Kidney (tissue), 14 donors: Measurements from ENCODE around the gene NTN4. TPM values are rescaled to one million over a fixed set of nuclear protein-coding genes. Genes with fewer than 3 reads are reported as not detected.

ENCODE experiments used
- DNase-seq, 5 donors: peaks; one replicate each; pipeline ENCODE4 v3.0.0-alpha.2; 2013 to 2020
- FAIRE-seq: peaks from 2 replicates; lab custom pipeline; 2012; peaks lifted over from hg19 to GRCh38; lab: Jason Lieb, UNC
- H3K27ac ChIP-seq, 2 donors: one replicate each; pipeline ENCODE4 v1.7.0; 2013; ENCODE audit warnings: low read depth in 2 of 2, low read length in 2 of 2, inconsistent platforms in 1 of 2
- H3K27me3 ChIP-seq: one replicate; pipeline ENCODE4 v1.7.1; 2013; ENCODE audit warnings: low read length, inconsistent platforms; ENCODE audit not compliant: control insufficient read depth, insufficient read depth
- H3K36me3 ChIP-seq, 3 donors: one replicate each; pipeline versions ENCODE4 v1.7.0 to v1.7.1; 2013; ENCODE audit warnings: low read length in 3 of 3, control low read depth in 1 of 3, inconsistent platforms in 1 of 3; ENCODE audit not compliant: insufficient read depth in 3 of 3, control insufficient read depth in 2 of 3
- H3K4me1 ChIP-seq, 3 donors: one replicate each; pipeline versions ENCODE4 v1.7.0 to v1.7.1; 2013; ENCODE audit warnings: low read length in 3 of 3, inconsistent platforms in 1 of 3, low read depth in 1 of 3; ENCODE audit not compliant: control insufficient read depth in 2 of 3, insufficient read depth in 2 of 3
- H3K4me3 ChIP-seq, 3 donors: one replicate each; pipeline versions ENCODE4 v1.7.0 to v1.8.1; 2013; ENCODE audit warnings: low read length in 3 of 3, control low read depth in 1 of 3, inconsistent platforms in 1 of 3
- H3K9ac ChIP-seq, 3 donors: one replicate each; pipeline versions ENCODE4 v1.7.0 to v1.7.1; 2013; ENCODE audit warnings: low read length in 3 of 3, control low read depth in 1 of 3, inconsistent platforms in 1 of 3
- H3K9me3 ChIP-seq, 3 donors: one replicate each; pipeline versions ENCODE4 v1.7.0 to v1.7.1; 2013; ENCODE audit warnings: low read length in 3 of 3, control low read depth in 1 of 3, inconsistent platforms in 1 of 3; ENCODE audit not compliant: control insufficient read depth in 2 of 3, insufficient read depth in 1 of 3
- CTCF ChIP-seq: IDR thresholded peaks from 3 replicates; pipeline ENCODE4 v1.5.1; 2012; ENCODE audit warnings: mild to moderate bottlenecking, moderate library complexity, borderline replicate concordance; ENCODE audit not compliant: insufficient read depth; ENCODE audit errors: extremely low read depth
- intact Hi-C: fragments of 100-400 bp; cut with DNase I; formaldehyde crosslinking; loops from one replicate; pipeline ENCODE4 v1.11.1; 2022
- polyA plus RNA-seq: library from polyadenylated mRNA; stranded (reverse); fragments of 350-450 nt; fragmentation: Illumina TruSeq; extraction: RNeasy Lipid Tissue Mini Kit (QIAGEN cat#74804); gene quantifications from one replicate; pipeline ENCODE4 v1.2.3, GENCODE V29; 2014; ENCODE audit warnings: low read depth, low replicate concordance; ENCODE audit not compliant: insufficient read depth
- total RNA-seq: library from RNA; stranded (reverse); fragmentation: NEBNext Ultra II Directional; extraction: Animal tissue kit (Norgen Biotek cat#: 25700); gene quantifications from one replicate; pipeline ENCODE4 v1.2.1, GENCODE V29; 2021
- donor health status: control.
- donor health status: control.
- donor health status: control.
- donor health status: control.
- donor health status: control.
- donor health status: DM: yes; HTN: yes; CAD: no.
- donor health status: Normal renal cell carcinoma (clear cell type).

Gene NTN4
- total and polyA plus RNA-seq, 2 donors from 2014 or later = 71.0 to 83.2 TPM

- Histone ChIP-seq H3K9ac (no peak overlapping the region), H3K27ac (no peak overlapping the region), H3K27me3 (no peaks in the 10 kb centered on the region), H3K4me1 (peaks cover 0 to 4% (median 0%) of the 10 kb centered on the region in 3 donors), H3K4me3 (no peak overlapping the region), H3K36me3 (peaks cover 0 to 4% (median 0%) of the 10 kb centered on the region in 3 donors), H3K9me3 (no peaks in the 10 kb centered on the region)
- DNase-seq = no peak
- intact Hi-C loops = no loop called here
- no peak for FAIRE-seq
- TF ChIP-seq CTCF = no peak
These were observed 22.9 kb downstream of the NTN4 start for GRCh38 chr12:95767703-95768102.

DNA sequence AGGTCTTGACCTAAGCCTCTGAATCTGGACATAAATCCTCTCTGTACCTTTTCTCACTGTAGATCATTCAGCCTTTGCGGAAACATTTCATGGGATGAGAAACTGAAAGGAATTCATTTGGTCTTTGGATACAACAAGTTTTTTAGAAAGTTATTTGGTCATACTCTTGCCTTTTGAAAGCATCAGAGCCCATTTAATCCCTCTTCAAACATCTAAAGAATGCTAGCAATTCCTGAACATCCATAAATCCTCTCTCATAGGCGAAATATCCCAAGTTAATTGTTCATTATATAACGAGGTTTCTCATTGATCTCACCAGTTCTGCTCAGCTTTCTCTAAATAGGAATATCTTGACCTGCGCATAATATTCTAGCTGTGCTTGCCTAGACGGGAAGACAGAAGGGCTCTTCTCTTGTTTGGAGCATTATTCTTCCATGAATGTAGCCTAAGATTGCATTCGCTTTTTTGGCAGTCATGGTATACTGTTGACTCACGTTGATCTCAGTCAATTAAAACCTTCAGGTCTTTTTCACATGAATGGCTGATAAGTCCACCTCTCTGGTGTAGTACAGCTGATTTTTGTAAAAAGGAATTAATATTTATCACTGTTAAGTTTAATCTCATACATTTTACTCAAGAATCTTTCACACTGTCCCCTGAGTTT, 24.1 kb downstream of the NTN4 start:
- Histone ChIP-seq H3K27me3 (no peaks in the 10 kb centered on the region), H3K4me1 (peaks cover 0 to 4% (median 0%) of the 10 kb centered on the region in 3 donors), H3K9ac (no peak overlapping the region), H3K9me3 (no peaks in the 10 kb centered on the region), H3K36me3 (peaks cover 0 to 1% (median 0%) of the 10 kb centered on the region in 3 donors), H3K4me3 (no peak overlapping the region), H3K27ac (no peak overlapping the region)
- no peak for TF ChIP-seq CTCF
- FAIRE-seq (no peak), DNase-seq (no peak)
- intact Hi-C loops = no loop called here

DNA sequence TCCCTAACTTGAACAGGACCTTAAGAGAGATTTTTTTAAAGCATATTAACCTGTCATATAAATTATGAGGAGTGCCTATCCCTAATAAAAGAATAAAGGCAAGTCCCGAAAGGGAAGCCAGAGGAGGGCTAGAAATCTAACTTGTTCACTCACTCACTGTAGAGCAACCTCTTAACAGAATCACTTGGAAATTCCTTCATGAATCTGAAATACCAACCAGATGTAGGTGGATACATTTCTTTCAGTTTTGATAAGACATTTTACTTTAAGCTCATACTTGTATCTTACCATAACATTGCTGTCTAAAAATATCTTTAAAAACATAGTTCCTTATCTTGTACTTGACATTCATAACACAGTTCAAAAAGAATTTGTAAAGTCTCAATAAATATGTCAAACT, 25.7 kb downstream of the NTN4 start:
- intact Hi-C loops = no loop called here
- Histone ChIP-seq H3K9ac (no peak overlapping the region), H3K4me1 (peaks cover 0 to 4% (median 0%) of the 10 kb centered on the region in 3 donors), H3K27me3 (no peaks in the 10 kb centered on the region), H3K36me3 (peaks cover 0 to 4% (median 0%) of the 10 kb centered on the region in 3 donors), H3K9me3 (no peaks in the 10 kb centered on the region), H3K4me3 (no peak overlapping the region), H3K27ac (no peak overlapping the region)
- no peak for TF ChIP-seq CTCF
- DNase-seq (no peak), FAIRE-seq (no peak)
